Chondrocyte (in vitro differentiated cells): ENCODE results near the gene TCEAL4. TPM values are rescaled to one million over a fixed set of nuclear protein-coding genes. Genes with fewer than 3 reads are reported as not detected.

Source experiments
- DNase-seq: peaks from one replicate; pipeline ENCODE4 v3.0.0; 2021; ENCODE audit warnings: mixed read lengths, low spot score
- H3K27ac Mint-ChIP-seq: one replicate; pipeline ENCODE4 v1.8.0; 2021; ENCODE audit warnings: mild to moderate bottlenecking, moderate library complexity, mixed read lengths; ENCODE audit not compliant: unreplicated experiment
- H3K27me3 Mint-ChIP-seq: 2 replicates; pipeline ENCODE4 v1.8.0; 2021; ENCODE audit warnings: low read depth, mixed read lengths
- H3K36me3 Mint-ChIP-seq: 2 replicates; pipeline ENCODE4 v1.8.0; 2021; ENCODE audit warnings: low read depth, mixed read lengths
- H3K4me1 Mint-ChIP-seq: 2 replicates; pipeline ENCODE4 v1.8.0; 2021; ENCODE audit warnings: low read depth, mild to moderate bottlenecking, mixed read lengths
- H3K4me3 Mint-ChIP-seq: one replicate; pipeline ENCODE4 v1.8.0; 2021; ENCODE audit warnings: mild to moderate bottlenecking, moderate library complexity, mixed read lengths; ENCODE audit not compliant: unreplicated experiment
- H3K9me3 Mint-ChIP-seq: 2 replicates; pipeline ENCODE4 v1.8.0; 2021; ENCODE audit warnings: low read depth, mixed read lengths
- CTCF ChIP-seq: fragments of 200-600 bp; sonication (generic); IDR thresholded peaks from 2 replicates; pipeline ENCODE4 v1.5.0; 2021; ENCODE audit warnings: antibody characterized with exemption, mild to moderate bottlenecking, moderate library complexity
- total RNA-seq: library from RNA; stranded (reverse); gene quantifications from 3 replicates; pipeline ENCODE4 v1.2.1, GENCODE V29; 2021

TCEAL4 gene
- total RNA-seq, 1 donor from 2014 or later = 91.5 TPM

GRCh38 chrX:103565197-103565596 is 20.1 kb upstream of the TCEAL4 start:
- H3K27ac Mint-ChIP-seq = no peak overlapping the region

GRCh38 chrX:103565752-103566151 is 19.6 kb upstream of the TCEAL4 start:
- Mint-ChIP-seq H3K4me3 (no peak overlapping the region), H3K4me1 (no peaks in the 10 kb centered on the region), H3K9me3 (no peaks in the 10 kb centered on the region), H3K27ac (no peak overlapping the region), H3K27me3 (no peaks in the 10 kb centered on the region), H3K36me3 (no peaks in the 10 kb centered on the region)
- TF ChIP-seq CTCF = no peak
- no peak for DNase-seq

More at GRCh38 chrX:103565197-103565596, 20.1 kb upstream of the TCEAL4 start:
- H3K4me1 Mint-ChIP-seq = no peaks in the 10 kb centered on the region
- H3K9me3 Mint-ChIP-seq = no peaks in the 10 kb centered on the region
- no peaks in the 10 kb centered on the region for H3K36me3 Mint-ChIP-seq
- peaks cover 2% of the 10 kb centered on the region for H3K27me3 Mint-ChIP-seq
- DNase-seq = no peak
- no peak overlapping the region for H3K4me3 Mint-ChIP-seq
- no peak for TF ChIP-seq CTCF

GRCh38 chrX:103571121-103571520 is 14.2 kb upstream of the TCEAL4 start:
- Mint-ChIP-seq H3K4me1 (no peaks in the 10 kb centered on the region), H3K4me3 (no peak overlapping the region), H3K27me3 (peaks cover 2% of the 10 kb centered on the region), H3K36me3 (no peaks in the 10 kb centered on the region), H3K9me3 (no peaks in the 10 kb centered on the region), H3K27ac (no peak overlapping the region)
- no peak for TF ChIP-seq CTCF
- no peak for DNase-seq

GRCh38 chrX:103571726-103572125 is 13.6 kb upstream of the TCEAL4 start:
- Mint-ChIP-seq H3K9me3 (no peaks in the 10 kb centered on the region), H3K4me1 (no peaks in the 10 kb centered on the region), H3K36me3 (no peaks in the 10 kb centered on the region), H3K27me3 (peaks cover 2% of the 10 kb centered on the region), H3K4me3 (no peak overlapping the region), H3K27ac (no peak overlapping the region)
- no peak for DNase-seq
- TF ChIP-seq CTCF = no peak

GRCh38 chrX:103573202-103573601 is 12.1 kb upstream of the TCEAL4 start:
- no peaks in the 10 kb centered on the region for H3K4me1 Mint-ChIP-seq
- TF ChIP-seq CTCF = no peak
- H3K27me3 Mint-ChIP-seq = peaks cover 2% of the 10 kb centered on the region
- no peaks in the 10 kb centered on the region for H3K9me3 Mint-ChIP-seq
- H3K27ac Mint-ChIP-seq = no peak overlapping the region
- DNase-seq = no peak
- no peak overlapping the region for H3K4me3 Mint-ChIP-seq
- H3K36me3 Mint-ChIP-seq = no peaks in the 10 kb centered on the region
